HepG2 (cell line): ENCODE results near the gene ZMYM1. TPM values are rescaled to one million over a fixed set of nuclear protein-coding genes. Genes with fewer than 3 reads are reported as not detected.
"Not testable (repeated sequence)": the region's sequence is repeated elsewhere in the genome, so short reads cannot be mapped to it uniquely, and the experiment has no call there.

Source experiments
- ATAC-seq: fragments of 200-7000 bp; cut with Tn5 transposase; 3 replicates; pipeline ENCODE4 v1.9.1; 2020; ENCODE audit warnings: mild to moderate bottlenecking, moderate library complexity
- BruUV-seq: library from RNA; stranded (reverse); fragments of 400-500 nt; replicated peaks from 2 replicates; lab custom pipeline; 2021; lab: Mats Ljungman, UMichigan
- CTCF ChIA-PET: fragments of 300-600 bp; formaldehyde crosslinking; extraction: SDS; loops from one replicate; lab custom pipeline; 2021; ENCODE audit warnings: low total read pairs, inconsistent platforms, low intra/inter-chr PET ratio; lab: Yijun Ruan, JAX
- POLR2A ChIA-PET: fragments of 350-600 bp; sonication (Branson Sonifier 250); formaldehyde crosslinking; loops from one replicate; lab custom pipeline; 2020; ENCODE audit warnings: antibody characterized with exemption, inconsistent platforms; lab: Yijun Ruan, JAX
- DNase-seq: peaks from one replicate; pipeline ENCODE4 v3.0.0-alpha.2; 2015; ENCODE audit warnings: low spot score
- FAIRE-seq: peaks from 3 replicates; lab custom pipeline; 2011; peaks lifted over from hg19 to GRCh38; lab: Jason Lieb, UNC
- H2AFZ ChIP-seq: one replicate; pipeline ENCODE4 v1.6.1; 2011; ENCODE audit warnings: low read length, inconsistent platforms
- H3K27ac ChIP-seq: fragments of 300-600 bp; 3 replicates; pipeline ENCODE4 v1.8.0; 2011; ENCODE audit warnings: mixed run types, mild to moderate bottlenecking, mixed read lengths, low read length, inconsistent platforms; ENCODE audit not compliant: insufficient read depth; ENCODE audit errors: extremely low read length
- H3K27me3 ChIP-seq, 2 experiments: fragments of 200-600 bp in 1 of 2; 2 replicates in 1 of 2; 3 replicates in 1 of 2; pipeline versions ENCODE4 v1.6.0 to v1.8.0; 2011; ENCODE audit warnings: low read length in 2 of 2, mild to moderate bottlenecking in 2 of 2, moderate library complexity in 2 of 2, inconsistent platforms in 1 of 2; ENCODE audit not compliant: insufficient read depth in 2 of 2, control insufficient read depth in 1 of 2
- H3K36me3 ChIP-seq, 2 experiments: fragments of 200-600 bp in 1 of 2; replicated peaks in 1 of 2; 2 replicates in 1 of 2; 3 replicates in 1 of 2; pipeline versions ENCODE4 v1.5.1 to v1.8.0; 2011; ENCODE audit warnings: low read length in 2 of 2, inconsistent platforms in 1 of 2; ENCODE audit not compliant: insufficient read depth in 2 of 2, control insufficient read depth in 1 of 2
- H3K4me1 ChIP-seq: 2 replicates; pipeline ENCODE4 v1.5.1; 2012; ENCODE audit warnings: low read length, inconsistent platforms; ENCODE audit not compliant: insufficient read depth
- H3K4me2 ChIP-seq: 2 replicates; pipeline ENCODE4 v1.6.0; 2011; ENCODE audit warnings: low read depth, low read length, inconsistent platforms
- H3K4me3 ChIP-seq, 3 experiments: fragments of 200-600 bp in 1 of 3; sonication (generic), shearing (Covaris generic) in 1 of 3; replicated peaks in 1 of 3; 2 replicates each; pipeline ENCODE4 v1.5.1; 2011 to 2016; ENCODE audit warnings: low read length in 3 of 3, inconsistent platforms in 2 of 3, low read depth in 2 of 3, mild to moderate bottlenecking in 2 of 3, control low read depth in 1 of 3, mixed read lengths in 1 of 3; ENCODE audit not compliant: insufficient read depth in 1 of 3
- H3K79me2 ChIP-seq: one replicate; pipeline ENCODE4 v1.6.1; 2011; ENCODE audit warnings: low read length, inconsistent platforms; ENCODE audit not compliant: insufficient read depth
- H3K9ac ChIP-seq: 2 replicates; pipeline ENCODE4 v1.6.0; 2011; ENCODE audit warnings: mild to moderate bottlenecking, low read depth, low read length, inconsistent platforms; ENCODE audit not compliant: insufficient read depth
- H3K9me3 ChIP-seq: 2 replicates; pipeline ENCODE4 v1.5.1; 2012; ENCODE audit warnings: mild to moderate bottlenecking, low read length
- H4K20me1 ChIP-seq: 2 replicates; pipeline ENCODE4 v1.6.0; 2011; ENCODE audit warnings: inconsistent platforms, mild to moderate bottlenecking, low read length, moderate library complexity; ENCODE audit not compliant: insufficient read depth
- CEBPB ChIP-seq: IDR thresholded peaks from 2 replicates; pipeline ENCODE4 v1.6.1; 2011; ENCODE audit warnings: low read depth, low read length, improper control_type of control experiment, borderline replicate concordance
- FOSL2 ChIP-seq: sonication (generic); formaldehyde crosslinking; IDR thresholded peaks from 2 replicates; pipeline ENCODE4 v1.4.0; 2020; ENCODE audit warnings: missing genetic modification reagents
- KDM5B ChIP-seq: sonication (generic); formaldehyde crosslinking; IDR thresholded peaks from 2 replicates; pipeline ENCODE4 v1.4.0; 2020; ENCODE audit warnings: missing genetic modification reagents, mild to moderate bottlenecking, borderline replicate concordance
- U2AF2 ChIP-seq: fragments of 200-400 bp; formaldehyde crosslinking; IDR thresholded peaks from 2 replicates; pipeline ENCODE4 v1.6.1; 2017; ENCODE audit warnings: low read depth, mild to moderate bottlenecking, low read length
- WGBS: methylation state at CpG from one replicate; pipeline ENCODE4 v1.1.6; 2017; ENCODE audit warnings: low lambda C conversion rate; 5-methylcytosine and 5-hydroxymethylcytosine counted together
- in situ Hi-C: cut with HindIII; loops from 2 replicates; pipeline ENCODE4 v1.10.0; 2017; ENCODE audit warnings: low pct_unique_long_range_greater_than_20kb; ENCODE audit not compliant: extremely low pct_ligation_motif_present
- intact Hi-C: fragments of 100-400 bp; cut with micrococcal nuclease; formaldehyde crosslinking; loops from one replicate; pipeline ENCODE4 v1.10.0; 2022; ENCODE audit not compliant: unreplicated experiment
- polyA plus RNA-seq, 8 experiments: library from polyadenylated mRNA; depleted of rRNA in 3 of 8; stranded (reverse) in 7 of 8; unstranded in 1 of 8; fragments of >200 nt; fragmentation: Illumina TruSeq in 4 of 8; extraction: Trizol in 4 of 8; gene quantifications; 2 replicates each; pipeline versions ENCODE4 v1.2.1 to v1.2.3, GENCODE V29; 2011 to 2016; ENCODE audit warnings: low read depth in 4 of 8, missing spikeins in 1 of 8, mixed read lengths in 1 of 8; ENCODE audit not compliant: insufficient read depth in 1 of 8
- total RNA-seq, 5 experiments: library from RNA; depleted of rRNA; stranded (reverse); fragments of >200 nt; fragmentation: Illumina TruSeq; extraction: Trizol; gene quantifications; 2 replicates each; pipeline ENCODE4 v1.2.3, GENCODE V29; 2016; ENCODE audit warnings: low read depth in 1 of 5

ZMYM1 gene
- total and polyA plus RNA-seq, 2 of the 13 experiments (the other 11 are each of a cell fraction or from before 2014, with no cell fraction given) = 10.0 to 16.2 TPM

DNA sequence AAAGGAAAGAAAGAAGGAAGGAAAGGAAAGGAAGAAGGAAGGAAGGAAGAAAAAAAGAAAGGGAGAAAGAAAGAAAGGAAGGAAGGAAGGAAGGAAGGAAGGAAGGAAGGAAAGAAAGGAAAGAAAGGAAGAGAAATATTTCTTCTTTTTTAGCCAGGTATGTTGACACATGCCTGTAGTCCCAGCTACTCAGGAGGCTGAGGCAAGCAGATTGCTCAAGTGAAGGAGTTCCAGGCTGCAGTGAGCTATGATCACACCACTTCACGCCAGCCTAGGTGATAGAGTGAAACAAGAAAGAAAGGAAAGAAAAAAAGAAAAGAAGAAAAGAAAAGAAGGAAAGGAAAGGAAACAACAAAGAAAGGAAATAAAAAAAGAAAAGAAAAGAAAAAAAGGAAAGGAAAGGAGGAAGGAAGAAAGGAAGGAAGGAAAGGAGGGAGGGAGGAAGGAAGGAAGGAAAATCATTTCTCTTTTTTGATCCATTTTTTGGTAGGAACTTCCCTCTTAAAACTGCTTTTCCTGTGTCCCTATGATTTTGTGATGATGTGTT, 5.8 kb upstream of the ZMYM1 start:
- DNase-seq (no peak), ATAC-seq (no peak), FAIRE-seq (no peak)
- 85% methylated on average over 1 of the region's 1 CpG for WGBS
- no peaks in the 10 kb centered on the region for H3K4me1 ChIP-seq
- TF ChIP-seq U2AF2 (0 out of 2 replicates have a peak, but pooled peaks have one; percentile 39), KDM5B (no peak)
- no peak overlapping the region for H3K27ac ChIP-seq
- no peaks in the 10 kb centered on the region for H3K9me3 ChIP-seq
- no peak overlapping the region for H3K4me2 ChIP-seq
- in situ Hi-C loops = no loop called here
- no peaks in the 10 kb centered on the region for H3K27me3 ChIP-seq
- no peak overlapping the region for H3K9ac ChIP-seq
- CTCF ChIA-PET = no interaction called here
- no TSS peak for BruUV-seq
- H4K20me1 ChIP-seq = no peaks in the 10 kb centered on the region
- intact Hi-C loops = no loop called here
- H3K4me3 ChIP-seq = no peak overlapping the region
- H2AFZ ChIP-seq = no peak overlapping the region
- H3K36me3 ChIP-seq = no peaks in the 10 kb centered on the region
- POLR2A ChIA-PET = no interaction called here
- no peaks in the 10 kb centered on the region for H3K79me2 ChIP-seq

DNA sequence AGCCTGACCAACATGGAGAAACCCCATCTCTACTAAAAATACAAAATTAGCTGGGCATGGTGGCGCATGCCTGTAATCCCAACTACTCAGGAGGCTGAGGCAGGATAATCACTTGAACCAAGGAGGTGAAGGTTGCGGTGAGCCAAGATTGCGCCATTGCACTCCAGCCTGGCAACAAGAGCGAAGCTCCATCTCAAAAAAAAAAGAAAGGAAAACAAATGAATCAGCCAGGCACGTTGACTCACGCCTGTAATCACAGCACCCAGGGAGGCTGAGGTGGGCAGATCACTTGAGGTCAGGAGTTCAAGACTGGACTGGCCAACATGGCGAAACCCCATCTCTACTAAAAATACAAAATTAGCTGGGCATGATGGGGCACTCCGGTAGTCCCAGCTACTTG, 2.8 kb upstream of the ZMYM1 start:
- DNase-seq, H2AFZ ChIP-seq, H3K27ac ChIP-seq, intact Hi-C loops, CTCF ChIA-PET, H3K9ac ChIP-seq, H3K4me2 ChIP-seq, H3K4me3 ChIP-seq, ATAC-seq, H3K9me3 ChIP-seq, H3K36me3 ChIP-seq, POLR2A ChIA-PET, in situ Hi-C loops, BruUV-seq, FAIRE-seq, H4K20me1 ChIP-seq, H3K27me3 ChIP-seq: not testable (repeated sequence)
- 43% methylated on average over 8 of the region's 8 CpGs for WGBS
- TF ChIP-seq CEBPB (peak; percentile 22; the same call in 1 of the 2 replicates), FOSL2 (CRISPR knock-in tag) (peak; percentile 64)
- peaks cover 18% of the 10 kb centered on the region for H3K4me1 ChIP-seq
- peaks cover 18% of the 10 kb centered on the region for H3K79me2 ChIP-seq
